Measurements from ENCODE around the gene XRCC1.
A peak's percentile ranks its signal among the peaks of the same experiment; 100 is the strongest.
"Not testable (repeated sequence)": the region's sequence is repeated elsewhere in the genome, so short reads cannot be mapped to it uniquely, and the experiment has no call there.

XRCC1 gene

GRCh38 chr19:43596842-43597461 is 21.6 kb upstream of the XRCC1 start:
- H3K9me3 ChIP-seq (ENCODE audit: control insufficient read depth, insufficient read depth, low read length), result no peaks in the 10 kb centered on the region
- peak overlapping the region; percentile 98 for H3K4me3 ChIP-seq (ENCODE audit: low read depth, low read length)
- H3K4me1 ChIP-seq (ENCODE audit: control insufficient read depth, insufficient read depth, low read length), result peaks cover 7% of the 10 kb centered on the region
- H3K9ac ChIP-seq (ENCODE audit: low read depth, low read length), result peak overlapping the region; percentile 94
- peaks cover 23% of the 10 kb centered on the region for H3K36me3 ChIP-seq (ENCODE audit: control insufficient read depth, insufficient read depth, low read length)
- no peaks in the 10 kb centered on the region for H3K27me3 ChIP-seq (ENCODE audit: control insufficient read depth, insufficient read depth, low read length)

- Histone ChIP-seq H3K9me3 (ENCODE audit: control insufficient read depth, insufficient read depth, low read length) (no peaks in the 10 kb centered on the region), H3K4me1 (ENCODE audit: control insufficient read depth, insufficient read depth, low read length) (peaks cover 7% of the 10 kb centered on the region), H3K4me3 (ENCODE audit: low read depth, low read length) (peak within 1 kb of the TSS; percentile 98), H3K27me3 (ENCODE audit: control insufficient read depth, insufficient read depth, low read length) (no peaks in the 10 kb centered on the region), H3K9ac (ENCODE audit: low read depth, low read length) (peak within 1 kb of the TSS; percentile 94), H3K36me3 (ENCODE audit: control insufficient read depth, insufficient read depth, low read length) (peaks cover 25% of the 10 kb centered on the region)
Observed at GRCh38 chr19:43595999-43596841, 20.9 kb upstream of the XRCC1 start, which contains the start of the genes IRGQ and ZNF576. Gene IRGQ (minus strand): TSS chr19:43596134. CDS start chr19:43595338, 796 bp downstream. Gene ZNF576 (plus strand): TSS chr19:43596595. CDS start chr19:43597109, 514 bp downstream.

DNA sequence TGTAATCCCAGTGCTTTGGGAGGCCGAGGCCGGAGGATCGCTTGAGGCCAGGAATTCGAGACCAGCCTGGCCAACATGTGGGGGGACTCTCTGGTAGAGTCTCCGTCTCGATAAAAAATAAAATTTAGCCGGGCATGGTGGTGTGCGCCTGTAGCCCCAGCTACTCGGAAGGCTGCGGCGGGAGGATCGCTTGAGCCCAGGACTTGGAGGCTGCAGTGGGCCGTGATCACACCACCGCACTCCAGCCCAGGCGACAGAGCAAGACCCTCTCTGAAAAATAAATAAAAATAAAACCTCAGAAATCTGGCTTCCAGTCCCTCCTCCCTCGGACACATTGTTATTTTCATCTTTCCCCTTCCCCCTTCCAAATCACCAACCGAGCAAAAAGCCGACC is 20.3 kb upstream of the XRCC1 start:
- H3K4me1 ChIP-seq (ENCODE audit: control insufficient read depth, insufficient read depth, low read length), result peaks cover 7% of the 10 kb centered on the region
- H3K4me3 ChIP-seq (ENCODE audit: low read depth, low read length), result peak overlapping the region; percentile 78
- no peaks in the 10 kb centered on the region for H3K9me3 ChIP-seq (ENCODE audit: control insufficient read depth, insufficient read depth, low read length)
- peak overlapping the region; percentile 37 for H3K9ac ChIP-seq (ENCODE audit: low read depth, low read length)
- H3K27me3 ChIP-seq (ENCODE audit: control insufficient read depth, insufficient read depth, low read length), result no peaks in the 10 kb centered on the region
- H3K36me3 ChIP-seq (ENCODE audit: control insufficient read depth, insufficient read depth, low read length), result peaks cover 27% of the 10 kb centered on the region

DNA sequence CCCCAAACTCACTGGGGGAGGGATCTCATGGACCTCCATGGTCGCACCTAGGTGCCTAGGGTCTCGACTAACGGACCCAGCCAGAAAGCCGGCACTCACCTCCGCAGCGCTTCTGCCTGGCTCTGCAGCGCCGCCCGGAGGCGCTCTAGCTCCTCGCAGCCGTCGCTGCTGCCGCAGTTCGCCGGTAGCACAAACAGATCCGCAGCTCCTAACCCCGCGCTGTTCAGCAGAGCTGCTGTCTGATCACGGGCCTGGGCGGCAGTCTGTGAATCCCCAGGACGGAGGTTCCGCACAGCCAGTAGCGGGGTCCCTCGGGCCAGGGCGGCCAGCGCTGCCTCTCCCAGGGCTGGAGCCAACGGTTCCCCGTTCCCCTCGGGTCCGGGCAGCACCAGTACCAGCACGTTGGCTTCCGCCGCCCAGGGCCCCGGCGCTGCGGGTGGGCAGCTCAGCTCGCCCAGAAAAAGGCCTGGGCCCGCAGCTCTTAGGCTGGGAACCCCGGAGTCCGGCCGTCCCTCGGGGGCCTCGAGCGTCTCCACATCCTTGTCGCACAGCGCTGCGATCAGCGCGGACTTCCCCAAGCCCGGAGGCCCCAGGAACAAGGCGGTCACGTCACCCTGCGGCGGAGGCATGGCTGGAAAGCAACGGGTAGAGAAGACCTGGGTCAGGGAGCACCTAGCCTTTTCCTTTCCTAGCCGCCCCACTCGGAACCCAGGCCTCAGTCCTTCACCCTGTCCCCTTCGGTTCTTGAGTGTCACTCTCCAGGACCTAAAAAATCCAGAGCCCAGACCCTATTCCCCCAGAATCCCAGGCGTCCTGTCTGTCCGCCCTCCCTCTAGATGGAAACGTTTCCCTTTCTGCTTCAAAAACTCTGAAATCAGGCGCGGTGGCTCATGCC is 19.6 kb upstream of the XRCC1 start:
- no peaks in the 10 kb centered on the region for H3K9me3 ChIP-seq (ENCODE audit: control insufficient read depth, insufficient read depth, low read length)
- peaks cover 7% of the 10 kb centered on the region for H3K4me1 ChIP-seq (ENCODE audit: control insufficient read depth, insufficient read depth, low read length)
- H3K27me3 ChIP-seq (ENCODE audit: control insufficient read depth, insufficient read depth, low read length), result no peaks in the 10 kb centered on the region
- peak overlapping the region; percentile 37 for H3K9ac ChIP-seq (ENCODE audit: low read depth, low read length)
- H3K36me3 ChIP-seq (ENCODE audit: control insufficient read depth, insufficient read depth, low read length), result peaks cover 27% of the 10 kb centered on the region
- peak overlapping the region; percentile 78 for H3K4me3 ChIP-seq (ENCODE audit: low read depth, low read length)

- Histone ChIP-seq H3K9ac (ENCODE audit: low read depth, low read length) (no peak overlapping the region), H3K36me3 (ENCODE audit: control insufficient read depth, insufficient read depth, low read length) (peaks cover 27% of the 10 kb centered on the region), H3K4me1 (ENCODE audit: control insufficient read depth, insufficient read depth, low read length) (peaks cover 7% of the 10 kb centered on the region), H3K9me3 (ENCODE audit: control insufficient read depth, insufficient read depth, low read length) (no peaks in the 10 kb centered on the region), H3K27me3 (ENCODE audit: control insufficient read depth, insufficient read depth, low read length) (no peaks in the 10 kb centered on the region), H3K4me3 (ENCODE audit: low read depth, low read length) (no peak overlapping the region)
Observed at GRCh38 chr19:43594081-43594697, 18.9 kb upstream of the XRCC1 start.

GRCh38 chr19:43592800-43593350 is 17.5 kb upstream of the XRCC1 start:
- H3K9ac ChIP-seq (ENCODE audit: low read depth, low read length), result no peak overlapping the region
- H3K36me3 ChIP-seq (ENCODE audit: control insufficient read depth, insufficient read depth, low read length), result peaks cover 20% of the 10 kb centered on the region
- H3K27me3 ChIP-seq (ENCODE audit: control insufficient read depth, insufficient read depth, low read length), result no peaks in the 10 kb centered on the region
- H3K9me3 ChIP-seq (ENCODE audit: control insufficient read depth, insufficient read depth, low read length), result no peaks in the 10 kb centered on the region
- H3K4me1 ChIP-seq (ENCODE audit: control insufficient read depth, insufficient read depth, low read length), result peaks cover 7% of the 10 kb centered on the region
- no peak overlapping the region for H3K4me3 ChIP-seq (ENCODE audit: low read depth, low read length)

DNA sequence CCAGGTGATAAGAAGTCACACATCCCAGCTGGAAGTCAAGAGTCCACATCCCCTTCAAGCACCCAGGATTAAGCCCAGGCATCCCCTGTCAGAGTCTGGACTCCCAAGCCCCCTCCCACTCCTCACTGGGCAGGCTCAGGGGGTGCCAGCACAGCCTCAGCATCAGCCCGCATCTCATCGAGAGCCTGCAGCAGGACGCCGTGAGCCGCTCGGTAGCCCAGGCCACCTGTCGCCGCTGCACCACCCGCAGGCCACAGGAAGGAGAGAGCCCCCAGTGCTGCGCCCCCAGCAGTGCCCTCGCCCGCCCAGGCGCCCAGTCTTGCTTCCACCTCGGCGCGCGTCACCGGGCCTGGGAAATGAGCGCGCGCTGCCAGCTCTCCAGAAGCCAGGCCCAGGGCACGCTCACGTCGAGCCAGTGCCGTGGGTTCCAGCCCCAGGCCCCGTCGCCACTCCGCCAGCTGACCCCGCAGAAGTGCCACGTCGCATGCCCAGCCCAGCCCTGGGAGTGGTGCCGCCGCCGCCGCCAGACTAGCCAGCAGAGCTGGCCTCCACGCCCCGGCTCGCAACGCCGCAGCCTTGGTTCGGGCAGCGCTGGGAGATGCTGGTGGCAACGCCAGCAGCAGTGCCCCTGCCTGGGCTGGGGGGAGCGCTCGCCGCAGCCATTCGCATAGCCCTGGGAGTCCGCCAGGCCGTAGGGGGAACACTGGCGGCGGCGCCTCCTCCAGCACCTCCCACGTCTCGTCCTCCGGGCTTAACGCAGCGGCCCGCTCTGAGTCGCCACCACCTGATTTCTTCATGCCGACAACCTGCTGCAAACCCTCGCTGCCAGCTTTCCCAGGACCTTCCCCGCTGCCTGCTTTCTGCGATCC is 16.8 kb upstream of the XRCC1 start:
- H3K4me1 ChIP-seq (ENCODE audit: control insufficient read depth, insufficient read depth, low read length), result peaks cover 1% of the 10 kb centered on the region
- H3K4me3 ChIP-seq (ENCODE audit: low read depth, low read length), result no peak overlapping the region
- H3K36me3 ChIP-seq (ENCODE audit: control insufficient read depth, insufficient read depth, low read length), result peaks cover 20% of the 10 kb centered on the region
- H3K9ac ChIP-seq (ENCODE audit: low read depth, low read length), result no peak overlapping the region
- no peaks in the 10 kb centered on the region for H3K9me3 ChIP-seq (ENCODE audit: control insufficient read depth, insufficient read depth, low read length)
- no peaks in the 10 kb centered on the region for H3K27me3 ChIP-seq (ENCODE audit: control insufficient read depth, insufficient read depth, low read length)

DNA sequence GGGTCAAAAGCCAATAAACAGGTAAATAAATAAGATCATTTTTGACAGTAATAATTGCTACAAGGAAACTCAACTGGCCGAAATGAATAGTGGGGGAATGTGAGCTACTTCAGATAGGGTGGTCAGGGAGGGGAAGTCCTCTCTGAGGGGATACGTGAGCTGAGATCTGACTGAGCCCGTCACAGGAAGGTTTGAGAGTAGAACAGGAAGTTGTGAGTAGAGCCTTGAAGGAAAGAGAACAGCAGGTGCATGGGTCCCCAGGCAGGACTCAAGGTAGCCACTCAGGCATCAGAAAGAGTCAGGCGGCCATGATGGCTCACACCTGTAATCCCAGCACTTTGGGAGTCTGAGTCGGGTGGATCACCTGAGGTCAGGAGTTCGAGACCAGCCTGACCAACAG is 14.4 kb upstream of the XRCC1 start:
- Histone ChIP-seq H3K9me3 (ENCODE audit: control insufficient read depth, insufficient read depth, low read length) (no peaks in the 10 kb centered on the region), H3K36me3 (ENCODE audit: control insufficient read depth, insufficient read depth, low read length) (peaks cover 20% of the 10 kb centered on the region), H3K4me1 (ENCODE audit: control insufficient read depth, insufficient read depth, low read length) (no peaks in the 10 kb centered on the region), H3K27me3 (ENCODE audit: control insufficient read depth, insufficient read depth, low read length) (no peaks in the 10 kb centered on the region), H3K9ac (ENCODE audit: low read depth, low read length) (no peak overlapping the region), H3K4me3 (ENCODE audit: low read depth, low read length) (no peak overlapping the region)

GRCh38 chr19:43589277-43589676 is 13.9 kb upstream of the XRCC1 start:
- H3K9me3 ChIP-seq (ENCODE audit: control insufficient read depth, insufficient read depth, low read length), result no peaks in the 10 kb centered on the region
- no peaks in the 10 kb centered on the region for H3K27me3 ChIP-seq (ENCODE audit: control insufficient read depth, insufficient read depth, low read length)
- H3K4me1 ChIP-seq (ENCODE audit: control insufficient read depth, insufficient read depth, low read length), result no peaks in the 10 kb centered on the region
- no peak overlapping the region for H3K9ac ChIP-seq (ENCODE audit: low read depth, low read length)
- H3K4me3 ChIP-seq (ENCODE audit: low read depth, low read length), result no peak overlapping the region
- H3K36me3 ChIP-seq (ENCODE audit: control insufficient read depth, insufficient read depth, low read length), result peaks cover 20% of the 10 kb centered on the region

DNA sequence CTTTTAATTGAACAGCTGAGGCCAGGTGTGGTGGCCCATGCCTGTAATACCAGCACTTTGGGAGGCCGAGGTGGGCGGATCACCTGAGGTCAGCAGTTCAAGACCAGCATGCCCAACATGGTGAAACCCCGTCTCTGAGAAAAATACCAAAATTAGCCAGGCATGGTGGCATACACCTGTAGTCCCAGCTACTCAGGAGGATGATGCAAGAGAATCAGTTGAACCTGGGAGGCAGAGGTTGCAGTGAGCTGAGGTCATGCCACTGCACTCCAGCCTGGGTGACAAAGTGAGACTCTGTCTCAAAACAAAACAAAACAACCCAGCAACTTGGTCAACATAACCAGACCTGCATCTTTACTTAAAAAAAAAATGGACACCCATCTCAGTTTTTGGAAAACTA is 11.7 kb upstream of the XRCC1 start:
- H3K9me3 ChIP-seq (ENCODE audit: control insufficient read depth, insufficient read depth, low read length); H3K36me3 ChIP-seq (ENCODE audit: control insufficient read depth, insufficient read depth, low read length); H3K4me1 ChIP-seq (ENCODE audit: control insufficient read depth, insufficient read depth, low read length); H3K27me3 ChIP-seq (ENCODE audit: control insufficient read depth, insufficient read depth, low read length); H3K9ac ChIP-seq (ENCODE audit: low read depth, low read length); H3K4me3 ChIP-seq (ENCODE audit: low read depth, low read length): not testable (repeated sequence)

All from iPS-15b (cell line).